HG03457 (cell line): Measurements from ENCODE around the gene PNMT.
A peak's percentile ranks its signal among the peaks of the same experiment; 100 is the strongest.
"Not testable (repeated sequence)": the region's sequence is repeated elsewhere in the genome, so short reads cannot be mapped to it uniquely, and the experiment has no call there.

Source experiments
- ATAC-seq: cut with Tn5 transposase; IDR thresholded peaks from one replicate; pipeline ENCODE4 v1.9.1; 2021; ENCODE audit warnings: moderate number of reproducible peaks; ENCODE audit not compliant: unreplicated experiment

PNMT gene

DNA sequence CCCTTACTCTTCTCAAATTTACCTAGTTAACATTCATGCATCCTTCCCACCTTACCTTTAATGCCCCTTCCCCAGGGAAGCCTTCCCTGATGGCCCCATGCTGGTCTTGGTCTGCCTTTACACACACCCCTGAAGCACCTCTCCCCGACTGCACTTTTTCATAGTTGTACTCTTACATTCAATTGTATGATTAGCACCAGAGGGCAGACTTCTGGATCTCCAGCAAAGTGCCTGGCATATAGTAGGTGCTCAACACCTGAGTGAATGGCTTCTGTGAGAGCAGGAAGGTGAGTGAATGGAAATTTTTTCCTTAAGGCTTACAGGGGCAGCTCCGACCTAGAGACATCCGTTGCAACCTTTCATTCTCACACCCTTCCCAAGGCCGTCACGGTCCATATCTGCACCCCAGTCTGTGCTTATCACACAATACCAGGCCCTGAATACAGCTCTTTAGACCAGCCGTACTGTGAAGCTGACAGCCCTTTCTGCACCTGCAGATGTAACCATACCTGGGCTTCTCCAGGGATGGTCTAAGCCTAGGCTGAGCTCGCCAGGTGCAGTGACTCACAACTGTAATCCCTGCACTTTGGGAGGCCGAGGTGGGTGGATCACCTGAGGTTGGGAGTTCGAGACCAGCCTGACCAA, 15.2 kb downstream of the PNMT start:
- ATAC-seq, result no peak

GRCh38 chr17:39684369-39685192, 16.3 kb downstream of the PNMT start:
- no peak for ATAC-seq

GRCh38 chr17:39687101-39687545, 18.9 kb downstream of the PNMT start:
- ATAC-seq, result no peak

DNA sequence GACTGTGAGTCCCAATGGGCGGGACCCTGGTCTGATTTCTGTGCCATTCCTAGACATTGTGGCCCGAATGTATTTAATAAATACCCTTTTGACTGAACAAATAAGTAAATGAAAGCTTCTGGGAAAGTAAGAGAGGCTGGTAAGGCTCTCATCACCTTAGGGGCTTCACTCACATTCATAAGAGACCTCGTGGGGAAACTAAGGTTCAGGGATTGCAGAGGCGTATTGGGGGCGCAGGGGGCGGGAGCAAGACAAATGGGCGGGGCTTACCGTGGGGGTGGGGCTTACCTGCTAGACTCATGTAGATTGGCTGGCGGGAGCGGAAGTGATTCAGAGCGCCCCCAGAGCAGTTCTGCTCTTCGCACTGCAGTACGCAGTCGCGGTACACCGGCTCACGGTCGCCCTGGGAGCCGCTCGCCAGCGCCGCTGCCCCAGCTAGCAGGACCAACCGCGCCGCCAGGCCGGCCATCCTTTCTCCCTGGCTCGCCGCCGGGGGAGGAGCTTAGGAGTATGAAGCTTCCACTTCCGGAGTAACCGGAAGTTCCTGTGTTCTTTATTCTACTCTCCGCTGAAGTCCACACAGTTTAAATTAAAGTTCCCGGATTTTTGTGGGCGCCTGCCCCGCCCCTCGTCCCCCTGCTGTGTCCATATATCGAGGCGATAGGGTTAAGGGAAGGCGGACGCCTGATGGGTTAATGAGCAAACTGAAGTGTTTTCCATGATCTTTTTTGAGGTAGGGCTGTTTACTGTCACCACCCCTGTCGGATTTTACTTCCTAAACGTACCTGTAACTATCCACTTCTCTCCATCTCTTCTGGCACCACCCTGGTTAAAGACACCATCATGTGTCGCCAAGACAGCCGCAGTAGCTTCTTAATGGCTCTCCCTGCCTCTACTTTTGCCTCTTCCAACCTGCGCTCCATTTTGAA, 19.6 kb downstream of the PNMT start, which contains the start of gene PGAP3:
PGAP3 (minus strand) TSS at position 512 of the 929 bp plus-strand sequence; CDS start at position 469, 43 bp downstream.
- ATAC-seq, result peak; percentile 73

DNA sequence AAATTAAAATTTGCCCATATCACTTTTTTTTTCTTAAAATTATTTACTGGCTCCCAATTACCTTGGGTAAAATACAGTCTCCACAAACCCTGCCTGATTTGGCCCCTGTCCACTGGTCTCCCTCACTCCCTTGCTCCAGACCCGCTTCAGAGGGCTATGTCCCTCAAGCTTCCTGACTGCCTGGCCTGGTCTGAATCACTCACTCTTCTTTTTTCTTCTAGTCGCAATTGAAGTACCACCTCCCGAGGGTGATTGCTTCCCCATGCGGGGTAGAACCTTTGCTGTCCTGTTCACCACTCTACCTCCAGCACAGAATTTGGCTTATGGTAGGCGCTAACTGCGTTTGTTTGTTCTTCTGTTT, 20.2 kb downstream of the PNMT start:
- no peak for ATAC-seq

- ATAC-seq, result no peak
These were observed 20.7 kb downstream of the PNMT start for GRCh38 chr17:39688945-39689344.

DNA sequence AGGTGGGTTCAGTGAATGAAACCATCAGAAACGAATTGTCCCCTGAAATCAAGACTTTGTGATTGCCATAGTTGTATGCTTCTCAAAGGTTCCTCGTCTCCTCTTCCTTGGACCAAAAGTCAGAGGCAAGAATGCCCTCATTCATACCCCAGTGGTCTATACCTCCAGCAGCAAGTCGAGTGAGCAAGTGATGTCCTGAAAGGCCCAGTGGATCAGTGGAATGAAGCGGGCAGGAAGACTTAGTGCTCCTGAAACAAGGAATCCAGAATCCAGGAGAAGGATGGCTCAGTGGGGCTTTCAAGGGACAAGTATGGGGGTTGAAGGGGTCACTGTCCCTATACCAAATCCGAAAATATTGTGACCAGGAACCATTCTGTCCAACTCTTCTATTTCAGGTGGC, 26.3 kb downstream of the PNMT start:
- ATAC-seq, result no peak

DNA sequence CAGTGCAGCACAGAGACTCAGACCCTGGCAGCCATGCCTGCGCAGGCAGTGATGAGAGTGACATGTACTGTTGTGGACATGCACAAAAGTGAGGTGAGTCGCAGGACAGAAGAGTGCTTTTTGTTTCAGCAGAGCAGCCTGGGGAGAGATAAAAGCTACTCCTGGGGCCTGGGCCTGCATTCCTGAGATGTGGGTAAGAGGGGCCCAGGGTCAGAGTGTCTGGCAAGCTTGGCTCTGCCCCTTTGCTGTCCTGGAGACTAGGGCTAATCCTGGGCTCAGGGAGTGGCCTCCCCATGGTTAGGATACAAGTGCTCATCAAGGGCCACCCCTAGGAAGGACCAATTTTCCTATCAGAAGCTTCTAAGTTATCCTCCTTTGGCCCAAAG, 26.8 kb downstream of the PNMT start:
- no peak for ATAC-seq

DNA sequence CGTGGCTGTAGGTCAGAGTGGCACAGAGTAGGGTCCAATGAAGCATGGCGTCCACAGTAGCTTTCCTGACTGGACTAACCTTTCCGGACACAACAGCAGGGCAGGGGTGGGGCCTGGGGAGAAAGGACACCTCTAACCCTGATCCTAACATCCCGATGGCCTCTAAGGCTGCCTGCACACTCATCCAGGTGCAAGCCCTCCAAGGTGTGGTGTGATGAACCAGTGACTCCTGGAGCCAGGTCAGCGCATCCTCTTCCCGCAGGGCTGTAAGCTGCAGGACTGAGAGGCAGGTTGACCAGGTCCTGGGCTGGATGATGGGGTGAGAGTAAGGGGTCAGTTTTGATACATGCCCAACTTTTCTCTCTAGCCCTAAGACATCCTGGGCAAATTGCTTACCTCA, 28.5 kb downstream of the PNMT start:
- ATAC-seq, result no peak

DNA sequence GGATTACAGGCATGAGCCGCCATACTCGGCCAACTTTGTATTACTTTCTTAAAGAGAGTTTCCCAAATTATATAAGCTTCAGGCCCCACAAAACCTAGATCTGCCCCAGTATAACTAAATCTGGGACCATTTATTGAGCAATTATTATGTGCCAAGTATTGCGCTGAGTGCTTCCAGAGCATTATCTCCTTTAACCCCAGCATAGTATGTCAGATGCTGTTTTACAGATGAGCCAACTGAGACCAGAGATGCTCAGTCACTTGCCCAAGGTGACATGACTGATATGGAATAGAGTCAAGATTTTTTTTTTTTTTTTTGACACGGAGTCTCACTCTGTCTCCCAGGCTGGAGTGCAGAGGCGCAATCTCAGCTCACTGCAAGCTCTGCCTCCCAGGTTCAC, 29.7 kb downstream of the PNMT start:
- ATAC-seq, result no peak

- ATAC-seq, result not testable (repeated sequence)
These were observed 31.0 kb downstream of the PNMT start for GRCh38 chr17:39699157-39699817.

GRCh38 chr17:39699818-39700147, 31.5 kb downstream of the PNMT start, which contains the start of gene ERBB2:
Gene ERBB2 (plus strand): TSS chr17:39700064. CDS start chr17:39700239, 175 bp downstream.
- ATAC-seq, result no peak

GRCh38 chr17:39700148-39700987, 32.1 kb downstream of the PNMT start:
- ATAC-seq, result no peak

DNA sequence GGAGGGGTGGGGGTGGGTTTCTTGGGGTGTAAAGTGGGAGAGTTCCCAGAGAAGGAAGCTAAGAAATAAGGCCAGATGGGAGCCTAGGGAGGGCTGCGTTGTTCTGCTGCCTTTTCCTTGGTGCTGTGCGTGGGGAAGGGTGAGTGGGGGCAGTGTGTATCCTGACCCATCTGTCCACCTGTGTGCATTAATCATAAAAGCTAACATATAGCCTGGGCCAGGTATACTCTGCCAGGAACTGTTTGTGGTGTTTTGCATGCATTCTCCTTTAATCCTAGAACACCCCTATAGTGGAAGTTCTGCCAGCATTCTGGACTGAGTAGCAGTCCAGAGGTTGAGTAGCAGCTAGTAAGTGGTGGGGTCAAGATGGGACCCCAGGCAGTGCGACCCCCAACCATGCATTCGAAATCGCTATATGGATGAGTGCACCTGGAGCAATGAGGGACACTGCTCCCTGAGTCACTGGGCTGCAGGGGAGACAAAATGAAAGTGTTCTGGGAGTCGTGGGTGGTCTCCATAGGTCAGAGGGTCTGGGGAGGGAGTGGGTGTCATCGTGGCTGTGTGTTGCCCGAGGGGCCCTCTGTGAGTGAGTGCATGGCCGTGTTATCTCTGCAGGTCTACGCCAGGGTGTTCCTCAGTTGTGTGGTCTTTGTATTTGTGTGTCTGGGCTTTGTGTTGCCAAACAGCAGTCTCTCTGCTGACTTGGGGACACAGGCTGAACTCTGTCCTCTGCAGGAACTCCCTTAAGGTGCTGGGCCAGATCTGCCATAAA, 32.9 kb downstream of the PNMT start:
- no peak for ATAC-seq

- no peak for ATAC-seq
These were observed 33.6 kb downstream of the PNMT start for GRCh38 chr17:39701784-39702422.

DNA sequence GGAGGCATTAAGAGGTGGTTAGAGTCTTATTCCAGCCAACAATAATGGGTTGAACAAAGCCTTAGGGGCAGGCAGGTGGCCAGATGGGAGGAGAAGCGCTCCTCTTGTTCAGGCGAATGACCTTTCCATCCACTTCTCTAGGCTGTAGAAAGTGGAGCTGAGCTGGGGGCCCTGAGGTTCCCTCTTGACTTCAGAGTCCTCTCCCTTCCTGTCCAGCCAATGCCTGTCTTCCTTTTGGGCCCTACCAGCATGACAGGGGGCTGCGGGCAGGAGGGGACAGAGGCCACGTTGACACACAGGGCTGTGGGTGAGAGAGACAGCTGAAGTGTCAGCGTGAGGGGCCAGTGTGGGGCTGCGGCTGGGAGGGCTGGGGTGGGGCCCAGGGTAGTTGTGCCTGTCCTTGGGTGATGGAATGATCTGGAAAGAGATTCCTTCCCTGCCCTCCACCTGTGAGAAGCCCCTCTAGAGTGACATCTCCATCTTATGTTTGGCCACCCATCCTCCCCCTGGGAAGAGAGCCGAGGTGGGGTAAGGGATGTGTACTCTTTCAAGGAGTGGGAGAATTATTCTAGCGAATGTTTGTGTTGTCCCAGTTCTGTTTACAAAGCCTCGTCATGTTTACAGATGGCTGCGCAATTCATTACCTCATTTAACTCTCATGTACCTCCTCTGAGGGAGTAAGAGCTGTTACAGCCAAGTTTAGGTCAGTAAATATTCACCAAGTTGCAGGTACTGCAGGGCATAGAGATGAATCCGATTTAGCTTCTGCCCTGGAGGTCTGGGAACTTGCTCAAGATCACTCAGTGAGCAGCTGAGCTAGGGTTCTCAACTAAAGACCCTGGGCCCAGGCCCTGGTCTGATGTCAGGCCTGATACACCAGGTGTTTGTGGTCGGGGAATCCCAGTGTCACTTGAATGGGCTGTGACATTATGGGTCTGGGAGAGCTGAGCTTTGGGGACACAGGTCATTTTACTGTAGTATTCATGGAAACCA, 34.9 kb downstream of the PNMT start:
- ATAC-seq, result no peak

DNA sequence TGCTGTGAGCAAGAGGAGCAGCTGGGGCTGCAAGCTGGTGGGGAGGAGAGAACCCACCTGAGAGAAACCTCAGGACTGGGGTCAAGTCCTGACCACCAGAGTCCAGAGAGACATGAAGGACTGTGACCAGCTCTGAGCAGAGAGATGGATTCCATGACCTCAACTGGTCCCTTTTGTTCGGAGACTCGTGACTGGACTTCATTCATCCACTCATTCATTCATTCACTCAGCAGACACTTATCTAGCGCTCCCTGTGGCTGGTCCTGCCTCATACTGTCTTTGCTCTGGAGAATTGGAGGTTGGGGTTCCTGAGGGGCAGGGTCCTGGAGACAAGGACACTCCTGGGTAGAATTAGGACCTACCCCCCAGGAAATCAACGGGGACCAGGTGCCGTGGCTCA, 35.7 kb downstream of the PNMT start:
- no peak for ATAC-seq
